ENCODE measurements around the gene ALAS1.
A peak's percentile ranks its signal among the peaks of the same experiment; 100 is the strongest.

The ALAS1 gene

DNA sequence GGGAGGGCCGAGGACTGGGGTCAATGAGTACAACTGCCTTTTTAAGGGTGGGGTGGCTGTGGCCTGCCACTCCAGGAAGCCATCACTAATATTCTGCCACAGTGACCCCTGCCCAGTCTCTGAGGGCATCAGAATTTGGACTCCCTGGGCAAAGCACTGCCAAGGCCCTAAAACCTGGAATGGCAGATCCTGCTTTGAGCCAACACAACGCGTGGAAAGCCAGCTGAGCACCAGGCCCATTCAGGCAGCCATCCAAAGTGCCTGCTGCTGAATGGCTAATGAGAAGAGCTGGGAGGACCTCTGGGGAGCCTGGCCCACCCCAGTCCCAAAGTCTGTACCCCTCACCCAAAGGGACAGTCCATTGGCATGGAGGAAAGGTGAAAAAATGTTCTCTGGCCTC is 36.0 kb downstream of the ALAS1 start:
- Histone ChIP-seq H3K27ac (ENCODE audit: low read length) (no peak overlapping the region), H3K9me3 (ENCODE audit: control insufficient read depth, low read depth, low read length) (no peaks in the 10 kb centered on the region), H3K9ac (ENCODE audit: low read length) (no peak overlapping the region), H3K4me1 (ENCODE audit: control insufficient read depth, low read depth, low read length) (peaks cover 19% of the 10 kb centered on the region), H3K27me3 (ENCODE audit: control insufficient read depth, insufficient read depth, low read length) (no peaks in the 10 kb centered on the region), H3K4me3 (ENCODE audit: low read length) (no peak overlapping the region), H3K36me3 (ENCODE audit: control insufficient read depth, low read depth, low read length) (peaks cover 22% of the 10 kb centered on the region)

DNA sequence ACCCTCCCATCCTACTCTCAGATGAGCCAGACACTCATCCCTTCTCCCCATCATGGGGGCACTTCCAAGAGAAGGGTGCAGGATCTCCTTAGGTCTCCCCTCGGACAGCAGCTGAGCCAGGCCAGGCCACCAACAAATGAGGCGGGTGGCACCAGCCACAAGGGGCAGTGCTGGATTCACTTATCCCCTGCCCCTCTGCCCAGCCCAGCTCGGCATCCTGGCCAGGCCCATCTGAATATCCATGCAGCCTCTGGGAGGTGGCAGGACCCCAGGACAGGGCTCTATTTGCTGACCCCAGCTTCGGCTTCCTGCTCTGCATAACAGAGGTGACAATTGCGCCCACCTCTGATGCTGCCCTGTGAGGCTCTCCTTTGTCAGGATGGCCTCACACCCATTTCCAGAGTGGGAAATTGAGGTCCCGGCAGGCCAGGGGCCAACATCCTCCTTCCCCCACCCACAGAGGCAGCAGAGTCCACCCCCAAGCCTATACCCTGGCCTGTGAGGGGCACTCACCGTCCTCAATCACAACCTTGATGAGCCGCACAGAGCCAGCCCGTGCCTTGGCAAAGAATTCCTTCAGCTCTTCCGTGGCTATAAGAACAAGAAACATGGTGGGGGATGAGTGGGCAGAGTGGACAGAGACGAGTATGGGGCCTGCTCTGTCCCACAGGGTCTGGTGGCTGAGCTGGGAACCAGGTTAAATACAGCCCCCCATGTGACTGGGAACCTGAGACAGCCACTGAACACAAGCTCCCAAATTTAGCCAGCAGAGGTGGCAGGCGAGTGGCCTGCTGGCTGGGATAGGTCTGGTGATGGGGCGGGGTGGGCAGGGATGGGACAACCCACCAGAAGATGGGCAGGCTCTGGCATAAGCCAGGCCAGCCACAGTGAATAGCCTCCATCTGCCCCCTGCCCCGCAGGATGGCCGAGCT is 36.8 kb downstream of the ALAS1 start:
- Histone ChIP-seq H3K36me3 (ENCODE audit: control insufficient read depth, low read depth, low read length) (peaks cover 14% of the 10 kb centered on the region), H3K9me3 (ENCODE audit: control insufficient read depth, low read depth, low read length) (no peaks in the 10 kb centered on the region), H3K27me3 (ENCODE audit: control insufficient read depth, insufficient read depth, low read length) (no peaks in the 10 kb centered on the region), H3K9ac (ENCODE audit: low read length) (no peak overlapping the region), H3K27ac (ENCODE audit: low read length) (no peak overlapping the region), H3K4me3 (ENCODE audit: low read length) (no peak overlapping the region), H3K4me1 (ENCODE audit: control insufficient read depth, low read depth, low read length) (peaks cover 19% of the 10 kb centered on the region)

GRCh38 chr3:52236424-52236886 is 38.5 kb downstream of the ALAS1 start:
- H3K36me3 ChIP-seq (ENCODE audit: control insufficient read depth, low read depth, low read length) = no peaks in the 10 kb centered on the region
- no peaks in the 10 kb centered on the region for H3K9me3 ChIP-seq (ENCODE audit: control insufficient read depth, low read depth, low read length)
- no peak overlapping the region for H3K4me3 ChIP-seq (ENCODE audit: low read length)
- H3K9ac ChIP-seq (ENCODE audit: low read length) = no peak overlapping the region
- no peaks in the 10 kb centered on the region for H3K27me3 ChIP-seq (ENCODE audit: control insufficient read depth, insufficient read depth, low read length)
- H3K4me1 ChIP-seq (ENCODE audit: control insufficient read depth, low read depth, low read length) = peaks cover 30% of the 10 kb centered on the region
- H3K27ac ChIP-seq (ENCODE audit: low read length) = no peak overlapping the region

GRCh38 chr3:52237006-52237656 is 39.2 kb downstream of the ALAS1 start:
- Histone ChIP-seq H3K36me3 (ENCODE audit: control insufficient read depth, low read depth, low read length) (no peaks in the 10 kb centered on the region), H3K4me3 (ENCODE audit: low read length) (peak overlapping the region; percentile 31), H3K27me3 (ENCODE audit: control insufficient read depth, insufficient read depth, low read length) (no peaks in the 10 kb centered on the region), H3K4me1 (ENCODE audit: control insufficient read depth, low read depth, low read length) (peaks cover 30% of the 10 kb centered on the region), H3K27ac (ENCODE audit: low read length) (peak overlapping the region; percentile 36), H3K9ac (ENCODE audit: low read length) (no peak overlapping the region), H3K9me3 (ENCODE audit: control insufficient read depth, low read depth, low read length) (no peaks in the 10 kb centered on the region)

GRCh38 chr3:52237657-52238172 is 39.8 kb downstream of the ALAS1 start:
- Histone ChIP-seq H3K27ac (ENCODE audit: low read length) (no peak overlapping the region), H3K36me3 (ENCODE audit: control insufficient read depth, low read depth, low read length) (no peaks in the 10 kb centered on the region), H3K4me3 (ENCODE audit: low read length) (peak overlapping the region; percentile 87), H3K27me3 (ENCODE audit: control insufficient read depth, insufficient read depth, low read length) (no peaks in the 10 kb centered on the region), H3K9ac (ENCODE audit: low read length) (no peak overlapping the region), H3K4me1 (ENCODE audit: control insufficient read depth, low read depth, low read length) (peaks cover 30% of the 10 kb centered on the region), H3K9me3 (ENCODE audit: control insufficient read depth, low read depth, low read length) (no peaks in the 10 kb centered on the region)

DNA sequence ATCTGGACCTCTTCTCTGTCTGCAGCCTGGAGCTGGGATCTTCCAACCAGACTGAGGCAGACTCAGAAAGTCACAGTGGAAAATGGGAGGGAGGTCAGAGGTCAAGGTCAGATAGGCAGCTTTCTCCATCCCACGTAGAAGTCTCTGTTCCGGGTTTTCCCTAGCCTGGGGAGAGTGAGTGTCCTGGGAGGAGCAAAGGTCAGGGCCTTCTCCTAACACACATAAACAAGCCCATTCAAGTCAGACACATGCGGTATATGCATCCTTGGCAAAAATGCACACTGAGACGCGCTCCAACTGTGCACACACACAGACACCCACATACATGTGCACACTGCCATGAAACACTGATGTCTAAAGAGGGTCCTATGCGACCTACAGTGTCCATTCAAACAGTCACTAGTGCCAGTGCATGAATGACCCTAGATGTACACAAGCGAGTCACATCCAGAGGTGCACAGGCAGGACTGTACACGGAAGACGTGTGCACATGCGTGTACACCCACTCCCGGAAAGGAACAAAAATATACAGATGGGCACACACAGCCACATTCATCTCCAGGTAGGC is 40.3 kb downstream of the ALAS1 start:
- H3K27ac ChIP-seq (ENCODE audit: low read length) = no peak overlapping the region
- no peaks in the 10 kb centered on the region for H3K27me3 ChIP-seq (ENCODE audit: control insufficient read depth, insufficient read depth, low read length)
- H3K4me1 ChIP-seq (ENCODE audit: control insufficient read depth, low read depth, low read length) = peaks cover 30% of the 10 kb centered on the region
- no peaks in the 10 kb centered on the region for H3K9me3 ChIP-seq (ENCODE audit: control insufficient read depth, low read depth, low read length)
- H3K36me3 ChIP-seq (ENCODE audit: control insufficient read depth, low read depth, low read length) = no peaks in the 10 kb centered on the region
- H3K4me3 ChIP-seq (ENCODE audit: low read length) = peak overlapping the region; percentile 87
- peak overlapping the region; percentile 66 for H3K9ac ChIP-seq (ENCODE audit: low read length)

DNA sequence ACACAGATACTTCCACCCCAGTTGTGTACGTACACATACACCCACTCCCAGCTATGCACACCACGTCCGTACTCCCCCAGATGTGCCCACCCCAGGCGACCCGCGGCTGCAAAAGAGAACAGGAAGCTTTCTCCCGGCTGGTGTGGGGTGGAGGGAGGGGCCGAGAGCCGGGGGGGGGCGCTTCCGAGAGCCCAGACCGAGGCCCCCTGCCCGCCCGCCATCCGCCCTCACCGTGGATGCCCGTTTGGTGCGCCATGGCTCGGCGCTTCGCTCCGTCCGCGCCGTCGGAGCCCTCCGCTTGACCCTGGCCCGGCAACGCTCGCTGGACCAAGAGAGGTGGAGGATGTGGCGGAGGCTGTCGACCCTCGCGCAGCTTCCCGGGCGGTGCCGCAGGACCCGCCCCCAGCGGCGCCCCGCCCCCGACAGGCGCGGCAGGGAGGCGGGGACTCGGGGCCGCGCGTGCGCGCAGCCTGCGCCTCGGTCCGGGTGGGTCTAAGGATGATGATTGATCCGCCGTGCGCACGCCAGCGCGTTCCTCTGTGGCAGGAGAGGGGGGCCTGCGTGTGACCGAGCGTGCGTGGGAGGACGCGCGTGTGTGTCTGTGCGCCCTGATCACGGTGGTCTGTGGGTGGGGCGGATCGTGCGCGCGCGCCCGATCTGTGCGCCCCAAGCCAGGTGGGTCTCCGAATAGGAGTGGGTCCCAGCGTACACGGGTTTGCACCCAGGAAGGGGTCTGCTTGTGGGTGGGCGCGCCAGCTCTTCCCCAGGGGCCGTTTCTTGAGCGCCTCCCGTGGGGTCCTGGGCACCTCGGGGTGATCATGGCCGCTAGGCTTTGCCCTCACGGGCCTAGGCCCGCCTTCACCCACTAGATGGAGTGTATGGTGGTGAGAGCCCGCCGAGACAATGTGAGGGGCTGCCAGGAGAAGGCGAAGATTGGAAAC is 41.1 kb downstream of the ALAS1 start, which contains the start of gene TWF2:
Gene TWF2 (minus strand): TSS at position 398 of the 941 bp plus-strand sequence. CDS start 142 bp downstream, at position 256.
- Histone ChIP-seq H3K4me1 (ENCODE audit: control insufficient read depth, low read depth, low read length) (peaks cover 30% of the 10 kb centered on the region), H3K36me3 (ENCODE audit: control insufficient read depth, low read depth, low read length) (no peaks in the 10 kb centered on the region), H3K27me3 (ENCODE audit: control insufficient read depth, insufficient read depth, low read length) (peaks cover 7% of the 10 kb centered on the region), H3K4me3 (ENCODE audit: low read length) (peak within 1 kb of the TSS; percentile 87), H3K27ac (ENCODE audit: low read length) (peak within 1 kb of the TSS; percentile 63), H3K9me3 (ENCODE audit: control insufficient read depth, low read depth, low read length) (no peaks in the 10 kb centered on the region), H3K9ac (ENCODE audit: low read length) (peak within 1 kb of the TSS; percentile 66)

GRCh38 chr3:52240059-52240885 is 42.3 kb downstream of the ALAS1 start:
- H3K4me3 ChIP-seq (ENCODE audit: low read length) = peak overlapping the region; percentile 87
- H3K36me3 ChIP-seq (ENCODE audit: control insufficient read depth, low read depth, low read length) = no peaks in the 10 kb centered on the region
- peaks cover 20% of the 10 kb centered on the region for H3K27me3 ChIP-seq (ENCODE audit: control insufficient read depth, insufficient read depth, low read length)
- H3K9me3 ChIP-seq (ENCODE audit: control insufficient read depth, low read depth, low read length) = no peaks in the 10 kb centered on the region
- peaks cover 30% of the 10 kb centered on the region for H3K4me1 ChIP-seq (ENCODE audit: control insufficient read depth, low read depth, low read length)
- peak overlapping the region; percentile 15 for H3K9ac ChIP-seq (ENCODE audit: low read length)
- H3K27ac ChIP-seq (ENCODE audit: low read length) = no peak overlapping the region

GRCh38 chr3:52240886-52241370 is 43.0 kb downstream of the ALAS1 start:
- Histone ChIP-seq H3K36me3 (ENCODE audit: control insufficient read depth, low read depth, low read length) (no peaks in the 10 kb centered on the region), H3K9me3 (ENCODE audit: control insufficient read depth, low read depth, low read length) (no peaks in the 10 kb centered on the region), H3K9ac (ENCODE audit: low read length) (no peak overlapping the region), H3K27me3 (ENCODE audit: control insufficient read depth, insufficient read depth, low read length) (peaks cover 24% of the 10 kb centered on the region), H3K4me3 (ENCODE audit: low read length) (no peak overlapping the region), H3K27ac (ENCODE audit: low read length) (no peak overlapping the region), H3K4me1 (ENCODE audit: control insufficient read depth, low read depth, low read length) (peaks cover 30% of the 10 kb centered on the region)

DNA sequence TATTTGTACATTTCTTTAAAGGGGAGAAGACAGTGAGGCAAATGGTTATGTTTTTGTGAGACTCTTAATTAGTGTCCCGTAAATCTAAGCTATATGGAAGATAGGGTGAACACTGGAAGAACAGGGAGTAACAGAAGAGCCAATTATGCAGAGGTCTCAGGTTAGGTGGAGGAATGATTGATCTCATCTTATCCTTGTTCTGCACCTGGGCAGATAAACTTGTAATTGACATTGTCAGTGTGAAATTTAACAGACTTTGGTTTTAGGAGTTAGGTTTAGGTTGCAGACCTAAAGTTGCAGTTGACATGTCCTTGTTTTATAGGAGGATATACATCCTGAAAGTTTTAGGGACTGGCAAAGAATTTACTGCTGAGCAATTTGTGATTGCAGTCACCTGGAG is 44.1 kb downstream of the ALAS1 start:
- no peak overlapping the region for H3K4me3 ChIP-seq (ENCODE audit: low read length)
- no peak overlapping the region for H3K27ac ChIP-seq (ENCODE audit: low read length)
- H3K36me3 ChIP-seq (ENCODE audit: control insufficient read depth, low read depth, low read length) = no peaks in the 10 kb centered on the region
- H3K4me1 ChIP-seq (ENCODE audit: control insufficient read depth, low read depth, low read length) = peaks cover 30% of the 10 kb centered on the region
- peaks cover 35% of the 10 kb centered on the region for H3K27me3 ChIP-seq (ENCODE audit: control insufficient read depth, insufficient read depth, low read length)
- no peak overlapping the region for H3K9ac ChIP-seq (ENCODE audit: low read length)
- H3K9me3 ChIP-seq (ENCODE audit: control insufficient read depth, low read depth, low read length) = no peaks in the 10 kb centered on the region
